ENCODE results near the gene NUP133. TPM values are rescaled to one million over a fixed set of nuclear protein-coding genes. Genes with fewer than 3 reads are reported as not detected.
"Not testable (repeated sequence)": the region's sequence is repeated elsewhere in the genome, so short reads cannot be mapped to it uniquely, and the experiment has no call there.

Gene NUP133
- total RNA-seq, 2 donors from 2014 or later = 26.0 to 28.9 TPM

DNA sequence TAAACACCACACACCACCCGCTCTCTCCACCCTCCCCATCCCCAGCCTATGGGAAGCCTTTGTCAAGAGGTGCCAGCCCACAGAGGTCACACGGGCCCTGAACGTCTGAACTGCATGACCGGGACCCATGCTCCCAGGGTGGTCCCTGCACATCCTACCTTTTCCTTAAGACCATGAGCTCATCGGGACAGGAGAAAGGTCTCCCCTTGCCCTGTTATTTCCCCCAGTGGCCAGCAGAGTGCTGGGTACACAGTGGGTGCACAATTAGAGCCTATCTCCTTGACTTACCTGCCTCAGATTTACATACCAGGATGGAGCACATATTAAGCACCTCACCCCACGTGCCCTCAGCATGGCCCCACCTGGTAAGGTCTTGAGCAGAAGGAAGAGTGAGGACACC is 105.1 kb downstream of the NUP133 start:
- intact Hi-C loops (cut with DNase I) = no loop called here
- DNase-seq (ENCODE audit: low spot score) = no peak

DNA sequence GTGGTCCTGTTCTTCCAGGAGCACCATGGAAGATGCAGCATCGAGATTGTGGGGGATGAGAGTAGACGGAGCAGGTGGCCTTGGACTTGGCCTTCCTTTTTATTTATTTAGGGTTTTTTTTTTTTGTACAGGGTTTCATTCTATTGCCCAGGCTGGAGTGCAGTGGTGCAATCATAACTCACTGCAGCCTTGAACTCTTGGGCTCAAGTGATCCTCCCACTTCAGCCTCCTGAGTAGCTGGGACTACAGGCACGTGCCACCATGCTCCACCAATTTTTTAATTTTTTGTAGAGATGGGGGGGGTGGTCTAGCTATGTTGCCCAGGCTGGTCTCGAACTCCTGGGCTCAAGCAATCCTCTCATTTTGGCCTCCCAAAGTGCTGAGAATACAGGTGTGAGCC is 105.8 kb downstream of the NUP133 start:
- intact Hi-C loops (cut with DNase I); DNase-seq (ENCODE audit: low spot score): not testable (repeated sequence)

DNA sequence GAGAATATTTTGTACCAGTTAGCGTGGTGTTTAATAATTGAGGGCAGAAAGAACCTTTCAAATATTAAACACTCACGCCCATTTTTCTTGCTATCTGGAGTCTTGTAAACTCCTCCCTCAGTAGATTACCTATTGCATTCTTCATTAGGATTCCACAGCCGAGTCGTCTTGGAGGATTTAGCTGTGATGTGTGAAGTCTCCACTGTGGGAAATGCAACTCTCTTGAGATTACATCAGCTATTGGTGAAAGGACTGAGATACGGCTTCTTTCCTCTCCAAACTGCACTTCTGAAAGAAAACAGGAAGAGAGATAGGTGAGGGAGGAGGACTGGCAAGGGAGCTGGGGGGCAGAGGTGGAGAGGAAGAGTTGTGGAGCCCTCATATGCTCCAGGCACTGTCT is 110.4 kb downstream of the NUP133 start:
- intact Hi-C loops (cut with DNase I) = no loop called here
- DNase-seq (ENCODE audit: low spot score) = no peak

DNA sequence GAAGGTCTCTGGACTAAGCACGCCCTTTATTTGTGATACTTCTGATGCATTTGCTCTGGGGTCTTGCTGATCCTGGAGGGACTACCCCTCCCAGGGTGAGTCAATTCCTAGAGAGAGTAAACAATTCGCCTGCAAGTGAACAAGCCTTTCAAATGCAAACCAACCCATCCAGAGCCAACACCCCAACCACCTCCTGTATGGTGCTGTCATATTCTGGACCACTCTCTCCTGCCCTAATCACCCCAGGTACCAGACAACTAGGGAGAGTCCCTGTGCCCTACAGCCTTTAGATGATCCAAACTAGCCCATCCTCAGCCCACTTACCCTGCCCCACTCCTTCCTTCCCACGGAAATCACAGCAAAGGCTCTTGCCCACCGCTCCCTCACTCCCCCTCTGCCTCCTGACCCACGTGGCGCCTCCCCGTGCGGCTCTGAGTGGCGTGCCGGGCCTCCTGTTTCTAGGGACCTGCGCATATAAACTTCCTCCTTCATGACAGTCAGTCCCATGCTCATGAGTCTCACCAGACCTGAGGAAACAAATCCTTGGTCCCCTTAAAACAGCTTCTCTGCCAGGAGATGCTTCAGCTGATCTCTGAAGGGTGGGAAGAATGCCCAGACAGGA is 111.4 kb downstream of the NUP133 start:
- intact Hi-C loops (cut with DNase I) = no loop called here
- DNase-seq (ENCODE audit: low spot score) = no peak

DNA sequence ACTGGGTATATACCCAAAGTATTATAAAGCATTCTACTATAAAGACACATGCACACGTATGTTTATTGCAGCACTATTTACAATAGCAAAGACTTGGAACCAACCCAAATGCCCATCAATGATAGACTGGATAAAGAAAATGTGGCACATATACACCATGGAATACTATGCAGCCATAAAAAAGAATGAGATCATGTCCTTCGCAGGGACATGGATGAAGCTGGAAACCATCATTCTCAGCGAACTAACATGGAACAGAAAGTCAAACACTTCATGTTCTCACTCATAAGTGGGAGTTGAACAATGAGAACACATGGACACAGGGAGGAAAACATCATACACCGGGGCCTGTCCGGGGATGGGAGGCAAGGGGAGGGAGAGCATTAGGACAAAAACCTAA is 113.6 kb downstream of the NUP133 start:
- intact Hi-C loops (cut with DNase I) = loop anchor here in 1 of 2 donors (5.0 kb wide), 1 partner anchor 938 kb away; no protein-coding TSS in a partner anchor
- not testable (repeated sequence) for DNase-seq (ENCODE audit: low spot score)

DNA sequence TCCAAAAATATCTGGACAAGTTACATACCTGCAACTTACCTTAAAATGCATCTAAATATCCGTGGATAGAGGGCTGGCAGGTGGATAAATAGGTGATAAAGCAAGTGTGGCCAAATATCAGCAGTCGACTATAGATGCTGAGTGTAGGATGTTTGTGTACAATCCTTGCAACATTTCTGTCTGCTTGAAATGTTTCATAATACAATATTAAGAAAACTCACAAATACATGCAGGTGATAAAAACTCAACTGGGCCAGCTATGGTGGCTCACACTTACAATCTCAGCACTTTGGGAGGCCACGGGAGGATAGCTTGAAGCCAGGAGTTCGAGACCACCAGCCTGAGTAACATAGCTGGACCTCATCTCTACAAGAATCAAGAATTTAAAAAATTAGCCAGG is 115.2 kb downstream of the NUP133 start:
- no peak for DNase-seq (ENCODE audit: low spot score)
- intact Hi-C loops (cut with DNase I) = loop anchor here in 1 of 2 donors (5.0 kb wide), 1 partner anchor 939 kb away; no protein-coding TSS in a partner anchor

Other genes starting within 250 kb of the NUP133 start
- 10 to 100 TPM; 56.2 to 58.9 TPM for gene RAB4A, start 237.2 kb downstream of the NUP133 start, total RNA-seq
- 1 to 10 TPM; 4.7 to 5.0 TPM for gene CCSAP, start 165.3 kb downstream of the NUP133 start, total RNA-seq
- gene ACTA1, start 74.2 kb downstream of the NUP133 start, total RNA-seq = 1 to 10 TPM; 6.4 to 6.8 TPM
- 10 to 100 TPM; 14.1 to 21.9 TPM for gene ABCB10, start 50.4 kb upstream of the NUP133 start, total RNA-seq
- 10 to 100 TPM; 25.7 to 27.0 TPM for gene TAF5L, start 117.8 kb upstream of the NUP133 start, total RNA-seq
- gene URB2, start 117.9 kb upstream of the NUP133 start, total RNA-seq = 1 to 10 TPM; 7.5 to 8.3 TPM